GM23248 (cell line): ENCODE data around the gene FKBP9. TPM values are rescaled to one million over a fixed set of nuclear protein-coding genes. Genes with fewer than 3 reads are reported as not detected.

Experiments used
- DNase-seq: peaks from one replicate; pipeline ENCODE4 v3.0.0-alpha.2; 2015
- H2AFZ ChIP-seq: fragments of 200-600 bp; sonication (generic); 2 replicates; pipeline ENCODE4 v1.6.1; 2016; ENCODE audit warnings: antibody characterized with exemption
- H3F3A ChIP-seq: fragments of 200-600 bp; sonication (generic); 2 replicates; pipeline ENCODE4 v1.6.1; 2016; ENCODE audit warnings: mild to moderate bottlenecking, antibody characterized with exemption, mixed run types; ENCODE audit not compliant: insufficient read depth
- H3K27ac ChIP-seq: fragments of 200-600 bp; sonication (generic); 2 replicates; pipeline ENCODE4 v1.5.1; 2016; ENCODE audit warnings: mild to moderate bottlenecking
- H3K27me3 ChIP-seq: fragments of 200-600 bp; sonication (generic); replicated peaks from 2 replicates; pipeline ENCODE4 v1.6.1; 2016; ENCODE audit warnings: mild to moderate bottlenecking; ENCODE audit not compliant: insufficient read depth
- H3K36me3 ChIP-seq: fragments of 200-600 bp; sonication (generic); 2 replicates; pipeline ENCODE4 v1.6.1; 2016; ENCODE audit warnings: low read depth, mild to moderate bottlenecking
- H3K4me1 ChIP-seq: fragments of 200-600 bp; sonication (generic); 2 replicates; pipeline ENCODE4 v1.6.1; 2016; ENCODE audit warnings: mild to moderate bottlenecking; ENCODE audit not compliant: insufficient read depth
- H3K4me2 ChIP-seq: fragments of 200-600 bp; sonication (generic); one replicate; pipeline ENCODE4 v1.6.1; 2016; ENCODE audit warnings: mild to moderate bottlenecking; ENCODE audit not compliant: unreplicated experiment
- H3K4me3 ChIP-seq: fragments of 200-600 bp; sonication (generic); 2 replicates; pipeline ENCODE4 v1.5.1; 2016; ENCODE audit warnings: mild to moderate bottlenecking
- H3K79me2 ChIP-seq: fragments of 200-600 bp; sonication (generic); 2 replicates; pipeline ENCODE4 v1.6.1; 2016; ENCODE audit warnings: mild to moderate bottlenecking; ENCODE audit not compliant: insufficient read depth
- H3K9ac ChIP-seq: fragments of 200-600 bp; sonication (generic); 2 replicates; pipeline ENCODE4 v1.6.1; 2016; ENCODE audit warnings: mild to moderate bottlenecking
- H3K9me2 ChIP-seq: fragments of 200-600 bp; sonication (generic); 2 replicates; pipeline ENCODE4 v1.6.1; 2016; ENCODE audit warnings: mixed run types, mild to moderate bottlenecking, moderate library complexity; ENCODE audit not compliant: insufficient read depth
- H3K9me3 ChIP-seq: fragments of 200-600 bp; sonication (generic); one replicate; pipeline ENCODE4 v1.6.1; 2017; ENCODE audit warnings: low read depth
- H4K20me1 ChIP-seq: fragments of 200-600 bp; sonication (generic); 2 replicates; pipeline ENCODE4 v1.6.0; 2016; ENCODE audit not compliant: insufficient read depth
- EZH2 ChIP-seq: fragments of 200-600 bp; sonication (generic); IDR thresholded peaks from 2 replicates; pipeline ENCODE4 v1.6.1; 2018; ENCODE audit warnings: antibody characterized with exemption, mild to moderate bottlenecking; ENCODE audit not compliant: insufficient read depth, poor library complexity, severe bottlenecking
- EZH2phosphoT487 ChIP-seq: fragments of 200-600 bp; sonication (generic); IDR thresholded peaks from 2 replicates; pipeline ENCODE4 v1.6.1; 2018; ENCODE audit warnings: antibody characterized with exemption, moderate library complexity, mild to moderate bottlenecking, low read depth; ENCODE audit not compliant: insufficient read depth
- WGBS, 2 experiments: methylation state at CpG; one replicate each; pipeline ENCODE4 v1.1.6; 2015 to 2017; ENCODE audit warnings: low lambda C conversion rate in 2 of 2, low coverage in 1 of 2; ENCODE audit errors: missing lambda C conversion rate in 2 of 2; 5-methylcytosine and 5-hydroxymethylcytosine counted together
- in situ Hi-C: fragments of 300-500 bp; cut with MboI; formaldehyde crosslinking; loops from 2 replicates; pipeline ENCODE4 v1.15.0; 2020
- polyA plus RNA-seq: library from polyadenylated mRNA; unstranded; fragments of >200 nt; fragmentation: Nextera tagmentation; extraction: Ambion mirVana; gene quantifications from 2 replicates; pipeline ENCODE4 v1.2.1, GENCODE V29; 2016
- total RNA-seq: library from RNA; depleted of rRNA; stranded (reverse); fragments of >200 nt; shearing (Covaris generic); gene quantifications from 2 replicates; pipeline ENCODE4 v1.2.3, GENCODE V29; 2014

Gene FKBP9
- total and polyA plus RNA-seq, 2 experiments from 2014 or later, result 350 to 556 TPM

DNA sequence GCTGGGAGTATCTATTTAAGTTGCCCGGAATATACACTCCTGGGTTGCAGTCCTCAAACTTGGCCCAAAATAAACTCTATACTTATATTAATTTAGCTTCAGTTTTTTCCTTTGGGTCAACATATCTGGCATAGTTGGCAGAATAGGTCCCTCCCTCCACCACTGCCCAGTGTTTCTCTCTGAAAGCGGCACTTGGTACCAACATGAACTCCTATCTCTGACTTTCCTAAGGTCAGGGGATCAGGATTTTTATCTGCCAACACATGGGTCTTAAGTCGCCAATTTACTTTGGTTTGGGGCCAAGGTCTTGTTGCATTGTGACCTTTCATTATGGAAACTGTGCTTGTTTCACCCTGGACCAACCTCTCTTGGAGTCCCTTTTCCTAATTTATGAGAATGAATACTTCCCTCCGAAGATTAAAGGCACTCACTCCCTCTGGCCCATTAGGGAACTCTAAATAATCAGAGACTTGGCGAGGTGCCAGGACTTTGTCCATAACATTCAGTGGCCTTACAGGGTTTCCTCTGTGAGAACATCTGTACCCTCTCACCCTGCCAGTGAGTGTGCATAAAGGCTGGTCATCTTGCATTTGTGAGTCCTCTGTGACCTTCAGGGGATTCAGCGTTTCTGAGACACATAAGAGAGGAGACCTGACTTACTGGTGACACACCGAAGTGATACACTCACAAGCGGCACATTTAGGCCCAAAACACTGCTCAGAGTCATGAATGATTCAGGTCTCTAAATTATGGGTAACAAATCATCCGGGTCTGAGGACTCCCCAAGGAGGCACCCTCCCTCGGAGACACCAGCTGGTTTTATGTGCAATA, 19.7 kb upstream of the FKBP9 start:
- H3F3A ChIP-seq, result peaks cover 37% of the 10 kb centered on the region
- H3K27me3 ChIP-seq, result no peaks in the 10 kb centered on the region
- DNase-seq, result peak; percentile 86
- peaks cover 7% of the 10 kb centered on the region for H3K36me3 ChIP-seq
- H3K9me2 ChIP-seq, result no peaks in the 10 kb centered on the region
- in situ Hi-C loops, result no loop called here
- peak overlapping the region; percentile 65 for H3K4me2 ChIP-seq
- H3K4me3 ChIP-seq, result 0 out of 2 replicates have a peak overlapping the region, but pooled peaks have one; percentile 1
- peaks cover 20% of the 10 kb centered on the region for H3K4me1 ChIP-seq
- H3K9ac ChIP-seq, result peak overlapping the region; percentile 12; the same call in 1 of the 2 replicates
- no peak overlapping the region for H2AFZ ChIP-seq
- H3K79me2 ChIP-seq, result peaks cover 99% of the 10 kb centered on the region
- TF ChIP-seq EZH2, result no peak
- TF ChIP-seq EZH2phosphoT487, result no peak
- peaks cover 22% of the 10 kb centered on the region for H4K20me1 ChIP-seq
- H3K9me3 ChIP-seq, result no peaks in the 10 kb centered on the region
- peak overlapping the region; percentile 52 for H3K27ac ChIP-seq
- 32 to 33% methylated on average over 10 of the region's 10 CpGs for WGBS, 2 experiments

GRCh38 chr7:32941181-32941580, 16.1 kb upstream of the FKBP9 start:
- H3K36me3 ChIP-seq, result no peaks in the 10 kb centered on the region
- peaks cover 17% of the 10 kb centered on the region for H4K20me1 ChIP-seq
- H3K4me2 ChIP-seq, result peak overlapping the region; percentile 97
- peak overlapping the region; percentile 88 for H3K9ac ChIP-seq
- DNase-seq, result peak; percentile 17
- H3K27me3 ChIP-seq, result no peaks in the 10 kb centered on the region
- WGBS, 2 experiments, result 21 to 31% methylated on average over 5 of the region's 5 CpGs
- peak overlapping the region; percentile 82 for H2AFZ ChIP-seq
- peaks cover 63% of the 10 kb centered on the region for H3K79me2 ChIP-seq
- TF ChIP-seq EZH2, result no peak
- TF ChIP-seq EZH2phosphoT487, result no peak
- in situ Hi-C loops, result no loop called here
- no peaks in the 10 kb centered on the region for H3K9me3 ChIP-seq
- H3K27ac ChIP-seq, result peak overlapping the region; percentile 74
- no peaks in the 10 kb centered on the region for H3K9me2 ChIP-seq
- H3K4me3 ChIP-seq, result peak overlapping the region; percentile 92
- peaks cover 20% of the 10 kb centered on the region for H3K4me1 ChIP-seq
- peaks cover 43% of the 10 kb centered on the region for H3F3A ChIP-seq

- H4K20me1 ChIP-seq, result peaks cover 10% of the 10 kb centered on the region
- H3K4me3 ChIP-seq, result peak overlapping the region; percentile 92
- H2AFZ ChIP-seq, result peak overlapping the region; percentile 82
- H3K27ac ChIP-seq, result peak overlapping the region; percentile 74
- in situ Hi-C loops, result no loop called here
- peaks cover 13% of the 10 kb centered on the region for H3K4me1 ChIP-seq
- H3K9me2 ChIP-seq, result no peaks in the 10 kb centered on the region
- peak overlapping the region; percentile 88 for H3K9ac ChIP-seq
- H3K36me3 ChIP-seq, result no peaks in the 10 kb centered on the region
- peak overlapping the region; percentile 97 for H3K4me2 ChIP-seq
- H3K27me3 ChIP-seq, result no peaks in the 10 kb centered on the region
- H3F3A ChIP-seq, result peaks cover 37% of the 10 kb centered on the region
- DNase-seq, result peak; percentile 36
- no peak for TF ChIP-seq EZH2
- no peak for TF ChIP-seq EZH2phosphoT487
- H3K79me2 ChIP-seq, result peaks cover 56% of the 10 kb centered on the region
- H3K9me3 ChIP-seq, result no peaks in the 10 kb centered on the region
- 1 to 2% methylated on average over 22 of the region's 22 CpGs for WGBS, 2 experiments
These were observed 15.4 kb upstream of the FKBP9 start for GRCh38 chr7:32941681-32942414.

- Histone ChIP-seq H3K9me3 (no peaks in the 10 kb centered on the region), H3K27ac (peak overlapping the region; percentile 74), H3K4me2 (peak overlapping the region; percentile 97), H3K27me3 (no peaks in the 10 kb centered on the region), H3K36me3 (no peaks in the 10 kb centered on the region), H3F3A (peaks cover 29% of the 10 kb centered on the region), H3K9me2 (no peaks in the 10 kb centered on the region), H4K20me1 (peaks cover 3% of the 10 kb centered on the region; the same call in 1 of the 2 replicates), H3K4me3 (peak overlapping the region; percentile 92), H3K4me1 (peaks cover 5% of the 10 kb centered on the region), H3K79me2 (peaks cover 48% of the 10 kb centered on the region), H3K9ac (peak overlapping the region; percentile 88), H2AFZ (peak overlapping the region; percentile 82)
- 1 to 2% methylated on average over 69 to 87 of the region's 95 CpGs for WGBS, 2 experiments
- in situ Hi-C loops, result no loop called here
- DNase-seq, result peak; percentile 94
- TF ChIP-seq EZH2phosphoT487 (no peak), EZH2 (no peak)
These were observed 14.6 kb upstream of the FKBP9 start for GRCh38 chr7:32942415-32943251.
